Transverse colon (tissue), 4 donors: ENCODE results near the gene BBC3.

Experiments
- CTCF ChIP-seq, 5 experiments: fragments of 200-600 bp in 3 of 5; fragments of 450-650 bp in 2 of 5; sonication (generic) in 3 of 5; IDR thresholded peaks; 1 replicate in 2 of 5; 2 replicates in 3 of 5; pipeline ENCODE4 v1.5.1; 2016 to 2017; ENCODE audit warnings: antibody characterized with exemption in 5 of 5, inconsistent platforms in 3 of 5, mild to moderate bottlenecking in 2 of 5, moderate library complexity in 1 of 5
- POLR2AphosphoS5 ChIP-seq, 3 donors: sonication (generic); formaldehyde crosslinking; IDR thresholded peaks; one replicate each; pipeline ENCODE4 v1.6.1; 2016; ENCODE audit warnings: antibody characterized with exemption in 3 of 3

GRCh38 chr19:47272448-47273312 is 41.7 kb upstream of the BBC3 start:
- TF ChIP-seq CTCF (IDR thresholded peaks at IDR 0.05) (peak in 2 of 5 experiments; percentile 22 to 35), POLR2AphosphoS5 (IDR thresholded peaks at IDR 0.05) (no peak)
